ENCODE results near the gene SPEF1.

The SPEF1 gene

GRCh38 chr20:3729811-3730540, 51.3 kb downstream of the SPEF1 start:
- H3K4me3 ChIP-seq (IDR thresholded peaks at IDR 0.05; ENCODE audit: insufficient read depth, low read depth, low read length), result no peak overlapping the region
- H3K4me2 ChIP-seq, result no peak overlapping the region
- H3K79me2 ChIP-seq (ENCODE audit: insufficient read depth, low read depth), result no peaks in the 10 kb centered on the region
- H2AFZ ChIP-seq (ENCODE audit: low read depth), result no peak overlapping the region
- no peaks in the 10 kb centered on the region for H3K36me3 ChIP-seq (ENCODE audit: insufficient read depth)
- H3K27ac ChIP-seq, result no peak overlapping the region
- H3K4me1 ChIP-seq (ENCODE audit: low read depth, poor library complexity, severe bottlenecking), result no peaks in the 10 kb centered on the region
- no peak for TF ChIP-seq CTCF (conservative IDR thresholded peaks at IDR 0.05; ENCODE audit: low read depth, low read length)
- H4K20me1 ChIP-seq (ENCODE audit: insufficient read depth), result no peaks in the 10 kb centered on the region
- H3K27me3 ChIP-seq (ENCODE audit: insufficient read depth, low read depth), result no peaks in the 10 kb centered on the region
- H3K9ac ChIP-seq, result no peak overlapping the region

- Histone ChIP-seq H3K79me2 (ENCODE audit: insufficient read depth, low read depth) (no peaks in the 10 kb centered on the region), H3K27ac (no peak overlapping the region), H3K36me3 (ENCODE audit: insufficient read depth) (no peaks in the 10 kb centered on the region), H3K4me2 (no peak overlapping the region), H3K27me3 (ENCODE audit: insufficient read depth, low read depth) (no peaks in the 10 kb centered on the region), H3K4me1 (ENCODE audit: low read depth, poor library complexity, severe bottlenecking) (no peaks in the 10 kb centered on the region), H3K4me3 (IDR thresholded peaks at IDR 0.05; ENCODE audit: insufficient read depth, low read depth, low read length) (no peak overlapping the region), H4K20me1 (ENCODE audit: insufficient read depth) (no peaks in the 10 kb centered on the region), H2AFZ (ENCODE audit: low read depth) (no peak overlapping the region), H3K9ac (no peak overlapping the region)
- no peak for TF ChIP-seq CTCF (conservative IDR thresholded peaks at IDR 0.05; ENCODE audit: low read depth, low read length)
Measured at GRCh38 chr20:3729378-3729777, 51.9 kb downstream of the SPEF1 start.

DNA sequence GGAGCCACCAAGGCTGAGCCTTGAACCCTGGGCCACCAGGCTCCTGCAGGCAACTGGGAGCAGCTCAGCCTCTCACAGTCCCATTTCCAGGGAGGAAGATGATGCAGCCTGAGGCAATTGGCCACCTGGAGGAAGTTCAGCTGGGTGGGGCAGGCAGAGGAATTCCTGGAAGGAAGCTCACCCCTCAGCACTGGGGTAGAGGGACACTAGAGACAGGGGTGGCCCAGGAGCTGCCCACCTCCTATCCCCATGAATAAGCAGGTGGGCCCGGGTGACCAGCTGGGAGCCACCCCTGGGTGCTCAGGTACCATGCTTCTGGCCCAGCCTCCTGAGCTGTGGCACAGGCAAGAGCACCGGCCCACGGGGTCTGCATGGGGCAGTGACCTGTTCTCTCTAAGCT, 52.4 kb downstream of the SPEF1 start:
- H3K27me3 ChIP-seq (ENCODE audit: insufficient read depth, low read depth), result no peaks in the 10 kb centered on the region

GRCh38 chr20:3728354-3728753, 52.9 kb downstream of the SPEF1 start:
- H3K4me2 ChIP-seq, result no peak overlapping the region

More for the DNA sequence above, 52.4 kb downstream of the SPEF1 start:
- no peak overlapping the region for H3K4me2 ChIP-seq
- no peaks in the 10 kb centered on the region for H3K79me2 ChIP-seq (ENCODE audit: insufficient read depth, low read depth)
- H3K4me1 ChIP-seq (ENCODE audit: low read depth, poor library complexity, severe bottlenecking), result no peaks in the 10 kb centered on the region
- H3K36me3 ChIP-seq (ENCODE audit: insufficient read depth), result no peaks in the 10 kb centered on the region
- TF ChIP-seq CTCF (conservative IDR thresholded peaks at IDR 0.05; ENCODE audit: low read depth, low read length), result no peak
- no peak overlapping the region for H2AFZ ChIP-seq (ENCODE audit: low read depth)
- H3K27ac ChIP-seq, result no peak overlapping the region
- no peak overlapping the region for H3K9ac ChIP-seq
- no peak overlapping the region for H3K4me3 ChIP-seq (IDR thresholded peaks at IDR 0.05; ENCODE audit: insufficient read depth, low read depth, low read length)
- no peaks in the 10 kb centered on the region for H4K20me1 ChIP-seq (ENCODE audit: insufficient read depth)

More at GRCh38 chr20:3728354-3728753, 52.9 kb downstream of the SPEF1 start:
- Histone ChIP-seq H2AFZ (ENCODE audit: low read depth) (no peak overlapping the region), H3K36me3 (ENCODE audit: insufficient read depth) (no peaks in the 10 kb centered on the region), H3K27me3 (ENCODE audit: insufficient read depth, low read depth) (no peaks in the 10 kb centered on the region), H3K4me3 (IDR thresholded peaks at IDR 0.05; ENCODE audit: insufficient read depth, low read depth, low read length) (no peak overlapping the region), H3K4me1 (ENCODE audit: low read depth, poor library complexity, severe bottlenecking) (no peaks in the 10 kb centered on the region), H3K27ac (no peak overlapping the region), H4K20me1 (ENCODE audit: insufficient read depth) (no peaks in the 10 kb centered on the region), H3K79me2 (ENCODE audit: insufficient read depth, low read depth) (no peaks in the 10 kb centered on the region), H3K9ac (no peak overlapping the region)
- no peak for TF ChIP-seq CTCF (conservative IDR thresholded peaks at IDR 0.05; ENCODE audit: low read depth, low read length)
